ENCODE results near the gene CLIP1. TPM values are rescaled to one million over a fixed set of nuclear protein-coding genes. Genes with fewer than 3 reads are reported as not detected.
A peak's percentile ranks its signal among the peaks of the same experiment; 100 is the strongest.
"Not testable (repeated sequence)": the region's sequence is repeated elsewhere in the genome, so short reads cannot be mapped to it uniquely, and the experiment has no call there.

CLIP1 gene
- polyA plus RNA-seq, 5 donors: 24.4 to 33.6 (median 31.2) TPM

DNA sequence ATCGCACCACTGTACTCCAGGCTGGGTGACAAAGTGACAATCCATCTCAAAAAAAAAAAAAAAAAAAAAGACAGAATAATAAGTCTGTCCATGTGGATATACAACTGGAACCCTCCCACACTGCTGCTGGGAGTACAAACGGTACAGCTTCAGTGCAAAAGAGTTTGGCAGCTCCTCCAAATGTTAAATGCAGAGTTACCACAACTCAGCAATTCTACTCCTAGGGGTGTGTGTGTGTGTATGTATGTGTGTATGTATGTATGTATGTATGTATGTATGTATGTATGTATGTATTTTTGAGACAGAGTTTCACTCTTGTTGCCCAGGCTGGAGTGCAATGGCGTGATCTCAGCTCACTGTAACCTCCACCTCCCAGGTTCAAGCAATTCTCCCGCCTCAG lies 163.5 kb downstream of the CLIP1 start:
- not testable (repeated sequence) for DNase-seq

GRCh38 chr12:122258462-122258861 lies 164.0 kb downstream of the CLIP1 start:
- not testable (repeated sequence) for DNase-seq

- no peak for DNase-seq
Observed at GRCh38 chr12:122250536-122250935, 171.9 kb downstream of the CLIP1 start.

DNA sequence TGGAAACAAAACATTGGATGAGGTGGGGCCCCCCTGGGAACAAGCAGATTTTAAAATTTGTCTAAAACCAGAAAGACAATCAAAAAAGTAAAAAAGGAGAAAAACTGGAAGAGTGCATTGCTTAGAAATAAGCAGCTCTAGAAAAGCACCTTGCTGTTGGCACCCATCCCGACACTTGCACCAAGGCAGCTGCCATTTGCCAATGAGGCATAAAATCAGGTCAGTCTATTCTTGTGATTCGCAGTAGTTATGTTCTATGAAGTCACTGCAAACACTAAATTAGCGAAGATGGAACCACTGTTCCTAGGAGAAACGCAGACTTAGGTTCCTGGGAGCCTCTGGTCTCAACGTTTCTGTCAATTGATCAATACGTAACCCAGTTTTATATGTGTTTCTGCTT lies 172.4 kb downstream of the CLIP1 start:
- DNase-seq: no peak

GRCh38 chr12:122245553-122245952 lies 176.9 kb downstream of the CLIP1 start:
- DNase-seq: no peak

- no peak for DNase-seq
Observed at GRCh38 chr12:122244565-122245371, 177.7 kb downstream of the CLIP1 start.

- no peak for DNase-seq
Observed at GRCh38 chr12:122243965-122244364, 178.5 kb downstream of the CLIP1 start.

GRCh38 chr12:122238861-122239260 lies 183.6 kb downstream of the CLIP1 start:
- no peak for DNase-seq

GRCh38 chr12:122235741-122236140 lies 186.7 kb downstream of the CLIP1 start:
- DNase-seq: no peak

DNA sequence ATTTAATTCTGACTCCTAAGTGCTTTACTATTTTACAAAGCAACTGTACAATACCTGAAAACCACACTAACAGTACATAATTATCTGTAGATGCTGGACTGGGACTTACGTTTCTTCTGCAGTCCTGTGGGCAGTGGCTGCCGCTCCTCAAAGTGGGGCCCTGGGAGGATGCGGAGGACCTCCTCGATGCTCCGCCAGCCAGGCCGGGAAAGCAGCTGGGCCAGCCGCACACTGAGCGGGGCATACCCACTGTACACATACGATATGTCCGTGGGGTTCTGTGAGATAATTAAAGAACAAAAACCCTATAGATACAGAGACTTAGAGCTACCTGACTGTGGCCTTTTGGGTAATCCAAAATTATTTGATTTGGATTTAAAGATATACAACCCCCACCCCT lies 189.8 kb downstream of the CLIP1 start:
- DNase-seq: no peak

DNA sequence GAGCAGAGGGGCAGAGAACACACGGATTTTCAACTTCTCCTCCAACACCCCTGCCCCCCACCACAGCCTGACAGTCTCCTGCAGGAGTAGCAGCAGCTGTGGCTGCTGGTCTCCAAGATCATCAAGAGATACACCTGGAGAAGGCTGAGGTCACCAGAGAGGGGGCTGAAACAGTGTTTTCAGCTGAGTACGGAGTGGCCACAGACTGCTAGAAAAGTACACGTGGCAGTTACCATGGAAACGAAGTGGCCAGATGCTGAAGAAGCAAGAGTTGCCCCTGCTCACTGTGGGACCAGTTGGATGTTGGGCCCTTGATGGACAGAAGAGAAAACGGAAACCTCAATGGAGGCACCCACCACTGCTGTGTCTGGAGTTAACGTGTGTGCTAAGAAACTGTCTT lies 191.7 kb downstream of the CLIP1 start:
- no peak for DNase-seq

GRCh38 chr12:122228092-122228491 lies 194.4 kb downstream of the CLIP1 start:
- no peak for DNase-seq

GRCh38 chr12:122227341-122227740 lies 195.1 kb downstream of the CLIP1 start:
- DNase-seq: no peak

DNA sequence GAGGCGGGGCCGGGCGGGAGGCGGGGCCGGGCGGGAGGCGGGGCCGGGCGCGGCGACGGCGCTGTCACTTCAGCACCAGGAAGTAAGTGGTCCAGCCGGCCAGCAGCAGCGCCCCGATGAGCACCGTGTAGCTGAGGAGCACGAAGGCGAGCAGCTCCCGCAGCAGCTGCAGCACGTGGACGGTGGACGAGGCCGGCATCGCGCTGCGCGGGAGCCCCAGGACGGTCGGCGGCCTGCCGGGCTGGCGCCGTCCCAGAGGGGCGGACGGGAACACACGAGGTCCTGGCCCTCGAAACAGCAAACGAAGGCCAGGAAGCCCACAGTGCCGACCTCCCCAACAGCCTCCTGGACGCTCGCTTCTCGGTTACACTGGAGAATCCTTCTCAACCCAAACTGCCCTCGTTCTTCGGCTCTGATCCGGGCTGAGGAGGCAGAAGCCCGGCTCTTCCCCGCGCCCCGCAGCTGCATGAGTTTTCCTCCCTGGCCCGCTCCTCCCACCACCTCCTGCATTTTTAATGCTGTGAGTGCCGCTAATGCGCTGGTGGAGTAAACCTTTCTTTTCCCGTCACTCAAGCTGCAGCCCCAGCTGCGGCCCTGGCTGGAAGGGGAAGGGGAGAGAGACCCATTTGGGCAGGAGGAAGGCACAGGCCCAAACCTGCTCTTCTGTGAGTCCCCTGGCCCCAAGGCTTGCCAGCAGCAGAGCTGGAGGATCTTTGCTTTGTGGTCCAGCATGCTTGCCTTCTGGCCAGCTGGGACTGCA lies 195.9 kb downstream of the CLIP1 start:
- DNase-seq: no peak

GRCh38 chr12:122225683-122226365 lies 196.6 kb downstream of the CLIP1 start, which contains the start of gene DIABLO:
Gene DIABLO, minus strand, starts transcription at chr12:122226052. Its CDS starts 38 bp downstream, at chr12:122226014.
- peak; percentile 99 to 100 for DNase-seq

Other genes with a start within 250 kb of the CLIP1 start
- gene IL31, start 248.4 kb downstream of the CLIP1 start, polyA plus RNA-seq (ENCODE audit: insufficient read depth in 1 of 5, insufficient read length in 5 of 5, low replicate concordance in 1 of 5): not detected
- gene LRRC43, start 239.5 kb downstream of the CLIP1 start, polyA plus RNA-seq (ENCODE audit: insufficient read depth in 1 of 5, insufficient read length in 5 of 5, low replicate concordance in 1 of 5): 1 to 10 TPM in 4 of 5 donors, under 1 TPM in 1; 0.67 to 4.5 (median 3.4) TPM
- gene B3GNT4, start 219.0 kb downstream of the CLIP1 start, polyA plus RNA-seq (ENCODE audit: insufficient read depth in 1 of 5, insufficient read length in 5 of 5, low replicate concordance in 1 of 5): 1 to 10 TPM in 2 of 5 donors, under 1 TPM in 3; 0.38 to 1.3 (median 0.98) TPM
- 10 to 100 TPM; 50.3 to 62.1 (median 59.5) TPM for gene DIABLO, start 196.6 kb downstream of the CLIP1 start, polyA plus RNA-seq (ENCODE audit: insufficient read depth in 1 of 5, insufficient read length in 5 of 5, low replicate concordance in 1 of 5)
- gene VPS33A, start 156.2 kb downstream of the CLIP1 start, polyA plus RNA-seq (ENCODE audit: insufficient read depth in 1 of 5, insufficient read length in 5 of 5, low replicate concordance in 1 of 5): 10 to 100 TPM in 4 of 5 donors, 1 to 10 TPM in 1; 9.9 to 17.8 (median 15.3) TPM
- gene ZCCHC8, start 78.3 kb upstream of the CLIP1 start, polyA plus RNA-seq (ENCODE audit: insufficient read depth in 1 of 5, insufficient read length in 5 of 5, low replicate concordance in 1 of 5): 10 to 100 TPM; 41.5 to 60.1 (median 47.3) TPM
- gene RSRC2, start 104.3 kb upstream of the CLIP1 start, polyA plus RNA-seq (ENCODE audit: insufficient read depth in 1 of 5, insufficient read length in 5 of 5, low replicate concordance in 1 of 5): 100 to 1,000 TPM; 163 to 242 (median 223) TPM
- gene KNTC1, start 104.6 kb upstream of the CLIP1 start, polyA plus RNA-seq (ENCODE audit: insufficient read depth in 1 of 5, insufficient read length in 5 of 5, low replicate concordance in 1 of 5): 10 to 100 TPM; 33.8 to 71.3 (median 55.2) TPM